Renal pelvis (tissue), 4 donors: ENCODE data around the gene COL27A1. TPM values are rescaled to one million over a fixed set of nuclear protein-coding genes. Genes with fewer than 3 reads are reported as not detected.
A peak's percentile ranks its signal among the peaks of the same experiment; 100 is the strongest.

Experiments used
- DNase-seq: peaks from one replicate; pipeline ENCODE4 v3.0.0-alpha.2; 2013
- polyA plus RNA-seq, 3 donors: library from polyadenylated mRNA; unstranded; fragments of 120-200 nt; gene quantifications; one replicate each; pipeline ENCODE4 v1.2.1, GENCODE V29; 2013; ENCODE audit not compliant: insufficient read length in 3 of 3

Gene COL27A1
- polyA plus RNA-seq, 3 donors, result 31.8 to 51.5 (median 43.2) TPM

GRCh38 chr9:114240647-114241558 is 85.6 kb downstream of the COL27A1 start:
- DNase-seq, result no peak

- no peak for DNase-seq
Measured at GRCh38 chr9:114242837-114243236, 87.5 kb downstream of the COL27A1 start.

- DNase-seq, result no peak
Measured at GRCh38 chr9:114243240-114243639, 87.9 kb downstream of the COL27A1 start.

GRCh38 chr9:114244570-114244969 is 89.2 kb downstream of the COL27A1 start:
- no peak for DNase-seq

GRCh38 chr9:114246558-114246957 is 91.2 kb downstream of the COL27A1 start:
- no peak for DNase-seq

- no peak for DNase-seq
Measured at GRCh38 chr9:114247077-114247476, 91.7 kb downstream of the COL27A1 start.

GRCh38 chr9:114247491-114247890 is 92.2 kb downstream of the COL27A1 start:
- DNase-seq, result no peak

GRCh38 chr9:114248299-114248707 is 93.0 kb downstream of the COL27A1 start:
- DNase-seq, result no peak

- no peak for DNase-seq
Measured at GRCh38 chr9:114249424-114250234, 94.3 kb downstream of the COL27A1 start.

GRCh38 chr9:114250235-114250568 is 94.9 kb downstream of the COL27A1 start:
- DNase-seq, result no peak

GRCh38 chr9:114250648-114251047 is 95.3 kb downstream of the COL27A1 start:
- DNase-seq, result no peak

GRCh38 chr9:114252394-114252793 is 97.1 kb downstream of the COL27A1 start:
- no peak for DNase-seq

GRCh38 chr9:114256827-114257328 is 101.5 kb downstream of the COL27A1 start:
- no peak for DNase-seq

GRCh38 chr9:114258218-114258617 is 102.9 kb downstream of the COL27A1 start:
- no peak for DNase-seq

GRCh38 chr9:114258866-114259797 is 103.8 kb downstream of the COL27A1 start:
- no peak for DNase-seq

GRCh38 chr9:114259798-114260523 is 104.6 kb downstream of the COL27A1 start:
- no peak for DNase-seq

GRCh38 chr9:114261026-114261425 is 105.7 kb downstream of the COL27A1 start:
- no peak for DNase-seq

GRCh38 chr9:114261987-114262386 is 106.7 kb downstream of the COL27A1 start:
- DNase-seq, result no peak

GRCh38 chr9:114263853-114264510 is 108.6 kb downstream of the COL27A1 start:
- peak; percentile 17 for DNase-seq

- no peak for DNase-seq
Measured at GRCh38 chr9:114264806-114265550, 109.6 kb downstream of the COL27A1 start.
